Activated naive CD4-positive, alpha-beta T cell treated with anti-CD3 and anti-CD28 coated beads, Interleukin-2, amount 50 U/mL, for 16 hours (primary cell): ENCODE results near the gene ALG1.
"Not testable (repeated sequence)": the region's sequence is repeated elsewhere in the genome, so short reads cannot be mapped to it uniquely, and the experiment has no call there.

Source experiments
- DNase-seq: peaks from one replicate; pipeline ENCODE4 v3.0.0-alpha.2; 2020

The ALG1 gene

DNA sequence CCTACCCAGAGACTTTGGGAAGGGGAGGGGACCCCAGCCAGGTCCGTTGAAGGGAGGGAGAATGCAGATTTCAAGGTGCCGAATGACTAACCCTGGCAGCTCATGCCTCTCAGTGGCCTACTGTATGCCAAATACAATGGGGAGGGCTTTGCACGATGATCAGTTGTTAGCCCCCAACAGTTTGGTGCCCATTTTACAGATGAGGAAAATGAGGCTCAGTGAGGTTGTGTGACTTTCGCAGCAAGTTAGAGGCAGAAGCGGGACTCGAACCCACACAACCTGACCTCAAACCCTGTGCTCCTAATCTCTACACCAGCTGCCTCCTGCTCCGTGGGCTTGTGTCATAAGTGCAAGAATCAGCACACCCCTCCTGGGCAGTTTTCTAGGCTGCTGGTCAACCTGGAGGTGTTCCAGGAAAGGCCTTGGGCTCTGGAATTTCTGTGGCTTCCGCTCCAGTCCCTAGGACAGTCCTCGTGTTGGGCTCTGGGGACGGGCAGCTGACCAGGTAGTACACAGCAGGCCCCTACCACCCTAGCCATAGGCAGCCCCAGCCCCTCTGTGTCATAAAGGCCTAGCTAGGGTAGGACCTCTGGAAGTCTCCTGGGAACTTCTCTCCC, 26.0 kb upstream of the ALG1 start:
- no peak for DNase-seq

DNA sequence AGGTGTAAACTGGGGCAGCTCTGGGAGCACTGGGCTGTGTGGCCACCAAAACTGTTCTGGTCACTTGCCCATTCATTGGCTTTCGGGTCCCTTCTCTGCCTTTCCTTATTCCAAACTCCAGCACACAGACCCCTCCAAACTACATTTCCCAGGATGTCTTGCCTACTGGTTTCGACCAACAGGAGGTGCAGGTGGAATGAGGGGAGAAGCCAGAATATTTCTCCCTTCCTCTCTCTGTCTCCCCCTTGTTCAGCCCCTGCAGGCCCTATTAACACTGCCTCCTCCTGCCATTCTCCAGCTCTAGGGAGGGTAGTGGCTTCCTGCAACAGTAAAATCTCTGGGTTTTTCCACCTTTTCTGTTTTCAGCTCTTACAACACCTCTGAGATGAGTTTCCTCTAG, 24.7 kb upstream of the ALG1 start:
- DNase-seq: no peak

DNA sequence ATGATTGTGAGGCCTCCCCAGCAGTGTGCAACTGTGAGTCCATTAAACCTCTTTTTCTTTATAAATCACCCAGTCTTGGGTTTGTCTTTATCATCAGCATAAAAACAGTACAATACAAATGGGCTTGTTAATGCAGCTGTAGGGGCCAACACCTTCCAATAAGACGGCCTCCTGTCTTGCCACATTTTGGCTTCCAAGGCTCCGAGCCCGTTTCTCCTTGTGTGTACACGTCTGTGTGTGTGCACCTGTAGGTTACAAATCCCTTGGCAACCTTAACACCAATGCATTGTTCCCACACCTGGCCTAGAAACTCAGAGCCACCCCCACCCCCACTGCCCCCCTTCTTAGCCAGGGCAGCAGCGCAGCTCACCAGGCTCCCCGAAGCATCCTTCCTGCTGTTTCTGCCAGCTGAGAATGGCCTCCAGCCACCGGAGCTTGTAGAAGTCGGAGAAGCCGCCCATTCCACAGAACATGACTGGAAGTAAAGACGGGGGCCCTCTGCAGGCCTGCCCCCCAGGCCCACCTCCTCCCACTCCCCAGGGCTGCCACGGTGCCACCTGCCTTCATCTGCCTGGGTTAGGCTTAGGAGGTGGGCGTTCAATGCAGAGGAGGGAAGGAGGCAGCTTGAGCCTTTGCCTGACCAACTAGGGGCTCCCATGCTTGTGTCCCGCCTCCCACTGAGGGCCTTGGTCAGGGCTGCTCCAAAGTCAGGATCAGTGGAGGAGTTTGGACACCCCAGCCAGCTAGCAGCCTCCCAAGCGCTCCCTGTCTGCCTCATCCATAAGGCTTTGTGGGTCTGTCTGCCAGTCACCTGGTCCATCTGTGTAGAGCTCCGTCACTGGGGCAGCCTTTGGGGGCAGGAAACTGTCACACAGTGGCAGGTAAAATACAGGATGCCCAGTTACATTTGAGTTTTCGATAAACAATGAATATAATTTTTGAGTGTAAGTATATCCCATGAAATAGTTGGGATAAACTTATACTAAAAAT, 16.5 kb upstream of the ALG1 start:
- DNase-seq: no peak

DNA sequence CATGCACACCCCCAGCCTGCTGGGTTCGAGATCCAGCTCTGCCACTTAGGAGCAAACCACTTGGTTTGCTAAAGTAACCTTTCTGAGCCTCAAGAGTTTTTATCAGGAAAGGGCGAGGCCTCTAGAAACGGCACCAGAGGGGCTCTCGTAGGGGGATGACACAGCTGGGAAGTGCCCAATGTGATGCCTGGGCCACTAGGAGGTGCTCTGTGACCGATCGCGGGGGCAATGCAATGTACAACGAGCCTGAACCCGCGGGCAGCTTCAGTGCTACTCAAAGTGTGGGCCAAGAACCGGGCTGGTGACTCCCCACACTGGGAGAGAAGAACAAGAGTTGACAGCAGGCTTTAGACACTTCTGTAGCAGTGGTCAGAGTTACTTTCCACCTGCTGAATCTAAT, 15.3 kb upstream of the ALG1 start:
- peak; percentile 43 for DNase-seq

DNA sequence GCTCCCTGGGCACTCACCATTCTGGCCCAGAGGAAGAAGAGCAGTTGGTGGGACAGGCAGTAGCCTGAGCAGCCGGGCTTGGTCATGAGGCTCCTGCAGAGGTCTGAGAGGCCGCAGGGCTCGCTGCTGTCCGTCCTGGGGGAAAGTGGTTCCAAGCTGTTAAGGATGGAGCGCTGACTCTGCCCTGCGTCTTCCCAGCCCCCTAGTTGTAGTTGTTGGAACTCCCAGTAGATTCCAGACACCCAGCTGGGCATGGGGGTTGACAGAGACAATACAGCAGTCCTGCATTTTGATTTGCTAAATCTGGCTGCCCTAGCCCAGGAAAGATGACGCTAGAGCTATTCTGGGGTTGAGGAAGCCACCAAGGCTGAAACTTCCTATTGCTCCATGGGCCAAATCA, 13.2 kb upstream of the ALG1 start:
- no peak for DNase-seq

DNA sequence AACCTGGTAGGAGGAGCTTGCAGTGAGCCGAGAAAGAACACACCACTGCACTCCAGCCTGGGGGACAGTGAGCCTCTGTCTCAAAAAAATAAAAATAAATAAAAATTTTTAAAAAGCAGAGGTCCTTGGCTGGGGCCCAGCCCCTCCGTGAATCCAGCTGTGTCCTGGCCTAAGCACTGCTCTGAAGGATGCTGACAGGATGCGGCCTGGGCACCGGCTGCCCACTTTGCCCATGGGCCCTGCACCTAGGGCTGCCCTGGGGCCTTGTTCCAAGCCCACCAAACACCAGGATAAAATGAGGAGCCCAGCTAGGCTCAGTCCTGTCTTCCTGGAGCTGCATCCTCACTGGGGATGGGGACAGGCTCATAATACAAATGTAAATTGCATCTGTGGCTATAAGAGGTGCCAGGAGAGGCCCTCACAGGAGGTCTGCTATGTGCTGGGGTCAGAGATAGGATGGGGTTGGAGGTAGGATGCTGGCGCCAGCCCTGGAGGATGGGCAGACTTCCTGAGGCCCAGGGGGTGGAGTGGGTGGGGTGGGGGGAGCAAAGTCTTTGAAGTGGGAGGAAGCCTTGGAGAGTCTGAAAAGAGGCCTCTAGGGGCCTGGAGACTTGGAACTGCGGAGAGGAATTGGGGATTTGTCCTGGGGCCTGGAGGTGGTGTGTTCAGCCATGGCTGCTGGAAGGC, 12.1 kb upstream of the ALG1 start:
- DNase-seq: no peak

DNA sequence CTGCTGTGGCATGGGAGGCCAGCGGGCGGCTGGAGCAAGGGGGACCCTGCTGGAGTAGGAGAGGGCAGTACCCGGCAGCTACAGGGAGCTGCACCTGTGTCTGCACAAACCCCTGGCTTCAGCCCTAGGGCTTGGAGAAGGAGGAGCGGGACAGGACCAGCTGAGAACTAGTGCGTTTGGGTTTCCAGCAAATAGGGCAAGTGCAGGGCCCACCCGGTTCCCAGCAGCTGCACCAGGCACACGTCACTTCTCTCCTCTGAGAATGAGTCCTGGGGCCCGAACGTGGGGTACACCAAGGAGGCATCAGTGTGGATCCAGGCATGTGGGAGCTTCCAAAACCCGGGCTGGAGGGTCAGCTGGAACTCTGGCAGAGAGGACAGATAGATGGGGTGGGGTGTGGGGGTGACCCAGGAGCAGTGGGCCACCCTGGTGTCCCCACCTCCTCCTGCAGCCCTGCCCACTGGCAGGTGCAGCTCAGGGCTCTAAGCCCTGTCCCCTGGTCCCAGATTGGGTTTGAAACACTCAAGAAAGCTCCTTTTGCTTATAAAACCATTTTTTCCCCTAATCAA, 11.5 kb upstream of the ALG1 start:
- no peak for DNase-seq

DNA sequence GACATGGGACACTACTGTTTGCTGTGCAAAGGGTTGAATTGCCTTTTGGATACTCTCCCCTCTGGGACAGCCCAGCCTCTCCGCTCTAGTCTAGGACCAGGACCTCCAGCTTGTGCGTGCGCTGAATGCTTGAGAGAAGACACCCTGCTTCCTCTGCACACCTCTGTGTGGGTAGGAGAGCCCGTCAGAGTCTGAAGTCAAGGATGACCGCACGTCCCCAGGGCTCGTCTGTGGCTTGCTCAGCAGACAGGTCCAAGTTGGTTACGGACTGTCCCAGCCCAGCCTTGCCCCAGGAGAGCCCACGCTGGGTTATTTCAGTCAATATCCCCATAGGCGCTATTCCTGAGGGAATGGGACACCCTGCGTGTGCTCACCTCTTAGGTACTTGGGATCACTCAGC, 9.6 kb upstream of the ALG1 start:
- DNase-seq: no peak

DNA sequence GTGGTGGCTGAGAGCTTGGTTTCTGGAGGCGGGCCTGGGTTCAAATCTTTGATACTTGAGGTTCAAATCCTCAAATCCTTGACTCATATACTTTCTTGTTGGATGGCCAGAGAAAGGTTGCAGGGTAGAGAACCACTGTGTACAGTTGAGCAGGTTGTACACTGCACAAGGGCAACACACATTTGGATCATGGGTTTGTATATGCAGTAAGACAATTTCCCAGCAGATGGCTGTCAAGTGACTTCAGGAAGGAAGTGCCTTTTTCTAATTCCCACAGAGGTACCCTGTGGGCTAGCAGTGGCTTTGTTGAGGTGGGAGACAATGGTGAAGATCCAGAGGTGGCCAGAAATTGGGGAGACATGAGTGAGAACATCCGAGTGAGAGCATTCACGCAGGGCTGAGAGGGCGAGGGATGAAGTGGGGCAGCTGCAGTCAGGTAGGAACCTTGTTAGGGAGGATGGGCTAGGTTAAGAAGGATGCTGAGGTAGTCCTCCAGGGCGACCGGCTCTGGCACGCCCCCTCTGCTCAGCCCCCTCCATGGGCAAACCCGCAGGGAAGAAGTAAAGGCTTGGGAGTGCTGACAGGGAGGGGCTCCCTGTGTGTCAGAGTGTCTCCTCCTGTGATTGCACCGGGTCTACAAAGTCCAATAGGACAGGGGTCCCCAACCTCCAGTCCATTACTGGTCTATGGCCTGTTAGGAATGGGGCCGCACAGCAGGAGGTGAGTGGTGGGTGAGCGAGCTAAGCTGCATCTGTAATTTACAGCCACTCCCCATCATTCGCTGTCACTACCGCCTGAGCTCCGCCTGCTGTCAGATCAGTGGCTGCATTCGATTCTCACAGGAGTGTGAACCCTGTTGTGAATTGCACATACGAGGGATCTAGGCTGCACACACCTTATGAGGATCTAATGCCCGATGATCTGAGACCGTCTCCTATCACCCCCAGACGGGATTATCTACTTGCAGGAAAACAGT, 8.6 kb upstream of the ALG1 start:
- DNase-seq: no peak

DNA sequence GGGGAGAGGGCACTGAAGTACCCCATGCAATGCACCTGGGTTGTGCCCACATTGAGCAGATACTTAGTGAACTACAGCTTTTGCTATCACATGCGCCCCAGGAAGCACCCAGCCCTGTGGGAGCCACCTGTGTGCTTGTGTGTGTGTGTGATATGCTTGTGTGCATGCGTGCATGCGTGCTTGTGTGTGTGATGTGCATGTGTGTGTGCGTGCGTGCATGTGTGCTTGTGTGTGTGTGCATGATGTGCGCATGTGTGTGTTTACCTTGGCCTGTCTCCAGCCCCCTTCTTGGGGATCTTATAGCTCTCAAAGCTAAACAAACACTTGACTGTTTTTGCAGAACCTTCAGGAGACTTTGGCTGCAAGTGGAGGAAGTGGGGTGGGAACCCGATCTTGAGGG, 6.7 kb upstream of the ALG1 start:
- no peak for DNase-seq

DNA sequence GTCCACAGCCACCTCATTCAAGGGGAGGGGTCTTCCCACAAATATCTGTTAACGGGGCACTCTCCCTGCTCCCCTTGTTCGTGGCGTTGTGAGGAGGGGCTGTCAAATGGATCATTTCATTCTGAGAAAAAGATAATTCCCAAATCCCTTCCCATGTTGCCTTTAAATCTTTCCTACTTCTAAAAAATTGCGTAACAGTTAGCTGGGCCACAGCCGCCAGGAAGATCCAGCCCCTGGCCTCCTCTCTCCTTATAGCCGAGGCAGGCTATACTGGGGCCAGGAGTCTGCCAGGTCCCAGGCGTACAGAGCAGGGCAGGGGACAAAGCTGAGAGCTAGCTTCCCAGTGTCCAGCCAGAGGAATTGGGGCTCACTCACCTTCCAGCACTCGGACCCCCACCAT, 6.3 kb upstream of the ALG1 start:
- DNase-seq: no peak

DNA sequence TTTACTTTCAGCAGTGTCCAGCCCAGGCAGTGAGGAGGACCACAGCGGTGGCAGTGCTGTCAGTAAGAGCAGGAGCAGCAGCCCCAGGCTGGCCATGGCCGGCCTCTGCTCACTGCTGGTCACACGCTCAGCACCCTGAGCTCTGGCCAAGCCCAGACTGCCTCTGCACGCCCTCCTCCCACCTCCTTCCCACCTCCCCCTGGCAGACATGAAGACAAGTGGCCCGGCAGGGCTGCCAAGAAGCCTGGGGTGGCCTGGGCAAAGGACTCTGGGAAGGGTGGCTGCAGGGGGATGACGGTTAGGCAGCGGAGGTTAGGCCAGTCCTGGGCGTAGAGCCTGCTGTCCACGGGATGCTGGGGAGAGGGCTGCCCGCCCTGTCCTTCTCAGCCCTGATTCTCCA, 5.8 kb upstream of the ALG1 start, which contains the start of gene C16orf89:
C16orf89 (minus strand) TSS at position 144 of the 400 bp plus-strand sequence; CDS start at position 96, 48 bp downstream.
- no peak for DNase-seq

DNA sequence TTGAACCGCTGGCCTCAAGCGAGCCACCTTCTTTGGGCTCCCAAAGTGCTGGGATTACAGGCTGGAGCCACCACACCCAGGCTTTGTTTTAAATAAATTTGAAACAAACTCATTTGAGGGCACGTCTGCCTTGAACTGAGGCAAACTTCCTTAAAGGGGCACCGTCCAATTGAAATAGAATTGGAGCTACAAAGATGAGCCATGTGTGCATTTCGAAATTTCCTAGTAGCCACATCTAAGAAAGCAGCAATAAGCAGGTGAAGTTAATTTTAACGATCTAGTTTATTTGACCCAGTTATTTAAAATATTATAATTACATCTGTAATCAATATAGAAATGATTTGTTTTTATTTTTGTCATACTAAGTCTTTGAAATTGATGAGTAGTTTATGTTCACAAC, 5.1 kb upstream of the ALG1 start:
- no peak for DNase-seq

DNA sequence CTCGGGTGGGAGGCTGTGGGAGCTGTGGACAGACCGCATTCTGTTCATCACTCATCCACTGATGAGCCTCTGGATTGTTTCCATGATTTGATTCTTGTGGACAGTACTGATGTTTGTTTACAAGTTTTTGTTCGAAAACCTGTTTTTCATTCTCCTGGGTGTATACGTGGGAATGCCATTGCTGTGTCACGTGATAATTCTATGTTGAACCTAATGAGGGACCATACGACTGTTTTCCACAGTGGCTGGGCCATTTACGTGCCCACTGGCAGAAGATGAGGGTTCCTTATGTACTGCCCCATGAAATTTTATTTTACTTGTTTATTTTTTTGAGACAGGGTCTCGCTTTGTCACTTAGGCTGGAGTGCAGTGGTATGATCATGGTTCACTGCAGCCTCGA, 2.6 kb upstream of the ALG1 start:
- DNase-seq: no peak

DNA sequence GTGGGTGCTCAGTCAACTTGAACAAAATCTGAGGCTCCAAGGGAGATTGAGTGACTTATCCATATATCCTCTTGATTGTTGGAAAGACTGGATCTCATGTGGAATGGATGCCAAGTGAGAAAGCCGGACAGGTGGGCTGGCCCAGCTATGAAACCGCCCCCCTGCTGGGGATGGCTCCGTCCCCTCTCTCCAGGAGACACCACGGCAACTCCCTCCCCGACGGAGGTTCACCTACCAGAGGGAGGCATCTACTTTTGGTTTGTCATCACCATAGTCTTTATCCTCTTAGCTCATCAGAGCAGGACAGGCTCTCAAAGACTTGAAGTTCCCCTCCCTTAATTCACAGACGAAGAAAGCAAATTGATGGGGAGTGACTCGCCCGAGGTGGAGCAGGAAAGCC, 1.8 kb upstream of the ALG1 start:
- DNase-seq: no peak

DNA sequence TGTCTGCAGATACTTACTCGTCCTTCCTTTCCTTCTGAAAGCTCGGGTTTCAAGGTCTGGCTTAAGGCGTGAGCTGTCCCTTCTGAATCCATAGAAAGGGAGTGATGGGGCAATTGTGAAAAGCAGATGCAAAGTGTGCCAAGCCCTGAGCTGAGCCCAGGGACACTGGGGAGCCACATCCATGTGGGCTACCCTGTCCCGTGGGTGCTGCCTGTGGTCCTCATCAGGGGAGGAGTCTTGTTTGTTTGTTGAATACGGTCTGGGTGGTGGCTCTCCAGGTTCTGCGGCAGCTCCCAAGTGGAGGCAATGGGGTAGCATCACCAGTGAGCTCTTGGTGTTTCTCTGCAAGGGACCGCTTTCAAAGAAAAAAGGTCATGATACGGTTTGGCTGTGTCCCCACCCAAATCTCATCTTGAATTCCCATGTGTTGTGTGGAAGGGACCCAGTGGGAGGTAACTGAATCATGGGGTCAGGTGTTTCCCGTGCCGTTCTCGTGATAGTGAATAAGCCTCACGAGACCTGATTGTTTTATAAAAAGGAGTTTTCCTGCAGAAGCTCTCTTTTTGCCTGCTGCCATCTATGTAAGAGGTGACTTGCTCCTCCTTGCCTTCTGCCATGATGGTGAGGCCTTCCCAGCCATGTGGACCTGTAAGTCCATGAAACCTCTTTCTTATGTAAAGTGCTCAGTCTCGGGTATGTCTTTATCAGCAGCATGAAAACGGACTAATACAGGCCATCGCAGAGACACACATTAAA, 1.0 kb upstream of the ALG1 start:
- no peak for DNase-seq

DNA sequence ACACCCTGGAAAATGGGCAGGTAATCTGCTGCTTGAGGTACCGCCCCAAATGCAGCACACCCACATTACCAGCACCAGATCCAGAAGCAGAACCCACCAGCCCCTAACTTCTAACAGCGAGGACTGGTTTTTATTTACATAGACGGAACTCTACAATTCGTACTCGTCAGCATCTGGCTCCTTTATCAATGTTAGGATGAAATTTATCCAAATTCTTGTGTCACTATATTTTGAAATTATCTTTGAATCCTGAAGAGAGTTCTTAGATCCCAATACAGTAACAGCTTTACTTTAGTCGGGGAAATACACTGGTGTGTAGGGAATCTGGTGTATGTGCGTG, 332 bp upstream of the ALG1 start:
- no peak for DNase-seq

DNA sequence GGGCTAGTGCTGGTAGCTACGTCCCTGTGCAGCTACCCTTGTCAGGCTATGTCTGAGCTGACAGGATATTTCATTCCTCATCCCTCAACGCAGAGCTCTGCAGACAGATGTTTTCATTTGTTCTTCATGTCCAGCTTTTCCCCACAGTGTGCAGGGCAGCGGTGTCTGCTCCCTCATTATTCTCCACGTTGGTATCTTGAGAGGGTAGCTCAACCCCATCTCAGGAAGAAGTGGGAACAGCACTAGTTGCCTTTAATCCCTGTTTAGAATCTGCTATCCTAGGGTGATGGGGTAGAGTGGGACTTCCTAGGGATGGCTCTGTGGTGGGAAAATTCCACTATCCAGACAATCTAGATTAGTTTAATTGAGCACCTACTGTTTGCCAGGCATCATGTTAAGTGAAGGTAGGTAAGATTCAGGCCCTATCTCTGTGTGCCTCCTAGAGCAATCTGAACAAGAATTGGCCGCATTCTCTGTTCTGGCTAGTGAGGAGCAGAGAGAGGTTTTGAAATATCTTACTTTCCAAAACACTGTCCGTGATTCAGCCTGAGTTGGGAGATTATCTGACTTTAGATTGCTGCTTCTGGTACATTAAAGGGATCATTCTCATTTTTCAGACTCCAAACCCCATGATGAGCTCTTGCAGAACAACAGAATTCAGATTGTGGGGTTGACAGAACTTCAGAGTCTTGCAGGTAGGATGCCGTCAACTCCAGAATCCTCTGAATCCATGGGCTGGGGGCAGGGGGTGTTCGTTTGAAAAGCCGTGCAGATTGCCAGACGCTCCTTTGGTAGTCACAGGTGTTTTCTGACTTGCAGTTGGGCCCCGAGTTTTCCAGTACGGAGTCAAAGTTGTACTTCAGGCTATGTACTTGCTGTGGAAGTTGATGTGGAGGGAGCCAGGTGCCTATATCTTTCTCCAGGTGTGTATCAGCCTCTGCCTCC, 963 bp downstream of the ALG1 start:
- no peak for DNase-seq

DNA sequence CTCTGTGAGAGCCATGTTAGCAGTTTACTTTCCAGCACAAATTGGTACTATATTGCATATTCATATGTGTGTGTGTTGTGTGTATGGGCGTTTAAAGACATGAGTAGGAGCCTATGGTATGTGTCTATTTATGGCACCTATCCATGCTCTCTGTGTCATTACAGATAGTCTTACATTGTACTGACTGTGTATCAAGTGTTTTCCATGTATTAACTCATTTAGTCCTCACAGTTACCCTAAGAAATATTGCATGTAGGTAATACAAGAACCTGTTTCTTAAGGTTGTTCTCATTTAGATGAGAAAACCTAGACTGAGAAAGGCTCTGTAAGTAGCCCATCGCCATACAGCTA, 1.6 kb downstream of the ALG1 start:
- no peak for DNase-seq

DNA sequence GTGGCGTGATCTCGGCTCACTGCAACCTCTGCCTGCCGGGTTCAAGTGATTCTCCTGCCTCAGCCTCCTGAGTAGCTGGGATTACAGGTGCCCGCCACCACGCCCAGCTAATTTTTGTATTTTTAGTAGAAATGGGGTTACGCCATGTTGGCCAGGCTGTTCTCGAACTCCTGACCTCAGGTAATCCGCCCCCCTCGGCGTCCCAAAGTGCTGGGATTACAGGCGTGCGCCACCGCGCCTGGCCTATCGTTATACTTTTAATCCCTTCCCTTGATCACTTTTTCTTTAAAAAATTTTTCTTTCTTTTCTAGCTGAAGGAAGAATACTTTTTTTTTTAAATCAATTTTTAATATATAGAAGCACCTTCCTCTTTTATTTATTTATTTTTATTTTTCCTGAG, 2.1 kb downstream of the ALG1 start:
- DNase-seq: not testable (repeated sequence)
